OCI-LY7 (cell line): ENCODE results near the gene PSME3IP1. TPM values are rescaled to one million over a fixed set of nuclear protein-coding genes. Genes with fewer than 3 reads are reported as not detected.

ENCODE experiments used
- BruUV-seq: library from RNA; stranded (reverse); fragments of 400-500 nt; replicated peaks from 2 replicates; lab custom pipeline; 2021; lab: Mats Ljungman, UMichigan
- CTCF ChIA-PET: fragments of 300-600 bp; sonication (Branson Sonifier 250); formaldehyde crosslinking; loops from one replicate; lab custom pipeline; 2022; ENCODE audit warnings: antibody characterized with exemption; ENCODE audit not compliant: unreplicated experiment; lab: Charles Lee
- POLR2A ChIA-PET: fragments of 300-600 bp; sonication (Branson Sonifier 250); formaldehyde crosslinking; loops from one replicate; lab custom pipeline; 2022; ENCODE audit warnings: antibody characterized with exemption; lab: Charles Lee
- DNase-seq: peaks from one replicate; pipeline ENCODE4 v3.0.0-alpha.2; 2015; ENCODE audit warnings: low spot score
- H2AFZ ChIP-seq: fragments of 200-600 bp; sonication (generic), shearing (Covaris generic); 2 replicates; pipeline ENCODE4 v1.6.1; 2014; ENCODE audit warnings: mild to moderate bottlenecking, antibody characterized with exemption, low read length, moderate library complexity
- H3K27ac ChIP-seq: fragments of 200-600 bp; sonication (generic); 2 replicates; pipeline ENCODE4 v1.5.1; 2014; ENCODE audit warnings: mixed run types, low read depth, mild to moderate bottlenecking, moderate library complexity, low read length, inconsistent platforms; ENCODE audit not compliant: poor library complexity, severe bottlenecking
- H3K36me3 ChIP-seq: fragments of 200-600 bp; sonication (generic); 2 replicates; pipeline ENCODE4 v1.6.1; 2014; ENCODE audit warnings: mild to moderate bottlenecking, antibody characterized with exemption, low read length, moderate library complexity, mixed read lengths; ENCODE audit not compliant: insufficient read depth
- H3K4me1 ChIP-seq: fragments of 200-600 bp; sonication (generic); 2 replicates; pipeline ENCODE4 v1.5.1; 2014; ENCODE audit warnings: mild to moderate bottlenecking, low read length; ENCODE audit not compliant: insufficient read depth, poor library complexity, severe bottlenecking
- H3K4me2 ChIP-seq: fragments of 200-600 bp; sonication (generic); 2 replicates; pipeline ENCODE4 v1.6.1; 2014; ENCODE audit warnings: mild to moderate bottlenecking, low read length
- H3K4me3 ChIP-seq: fragments of 200-600 bp; sonication (generic); 2 replicates; pipeline ENCODE4 v1.5.1; 2014; ENCODE audit warnings: mild to moderate bottlenecking, low read depth, low read length; ENCODE audit not compliant: poor library complexity, severe bottlenecking
- H3K79me2 ChIP-seq: fragments of 200-600 bp; sonication (generic); 2 replicates; pipeline ENCODE4 v1.6.1; 2016; ENCODE audit warnings: low read depth, mild to moderate bottlenecking, low read length, moderate library complexity, mixed read lengths; ENCODE audit not compliant: insufficient read depth
- H3K9me2 ChIP-seq: fragments of 200-600 bp; sonication (generic); 2 replicates; pipeline ENCODE4 v1.6.1; 2016; ENCODE audit warnings: mild to moderate bottlenecking, low read length, mixed read lengths; ENCODE audit not compliant: insufficient read depth
- H3K9me3 ChIP-seq: fragments of 200-600 bp; sonication (generic); 2 replicates; pipeline ENCODE4 v1.6.1; 2014; ENCODE audit warnings: mild to moderate bottlenecking, mixed run types, low read length, mixed read lengths
- H4K20me1 ChIP-seq: fragments of 200-600 bp; sonication (generic); 2 replicates; pipeline ENCODE4 v1.6.1; 2014; ENCODE audit warnings: mild to moderate bottlenecking, antibody characterized with exemption, low read length, moderate library complexity, mixed read lengths; ENCODE audit not compliant: insufficient read depth
- CTCF ChIP-seq: fragments of 200-600 bp; sonication (generic); conservative IDR thresholded peaks from 2 replicates; pipeline ENCODE4 v1.5.1; 2014; ENCODE audit warnings: mild to moderate bottlenecking, antibody characterized with exemption, low read length, moderate library complexity, mixed read lengths
- EZH2phosphoT487 ChIP-seq: fragments of 200-600 bp; sonication (generic); IDR thresholded peaks from 2 replicates; pipeline ENCODE4 v1.6.1; 2018; ENCODE audit warnings: low read depth, borderline replicate concordance, mild to moderate bottlenecking, mixed run types, antibody characterized with exemption, low read length, moderate library complexity, mixed read lengths
- intact Hi-C: fragments of 100-400 bp; cut with micrococcal nuclease; formaldehyde crosslinking; loops from one replicate; pipeline ENCODE4 v1.10.0; 2022; ENCODE audit not compliant: unreplicated experiment
- total RNA-seq, 2 experiments: library from RNA; depleted of rRNA in 1 of 2; stranded (reverse); fragments of >200 nt in 1 of 2; shearing (Covaris generic) in 1 of 2; gene quantifications; 2 replicates each; pipeline ENCODE4 v1.2.3, GENCODE V29; 2014 to 2022

PSME3IP1 gene
- total RNA-seq, 2 experiments from 2014 or later, result 89.5 to 152 TPM

GRCh38 chr16:57108432-57108831 lies 77.4 kb downstream of the PSME3IP1 start:
- Histone ChIP-seq H3K79me2 (no peaks in the 10 kb centered on the region), H3K36me3 (no peaks in the 10 kb centered on the region), H3K4me2 (no peak overlapping the region), H2AFZ (no peak overlapping the region), H3K9me2 (no peaks in the 10 kb centered on the region), H3K9me3 (no peaks in the 10 kb centered on the region), H3K27ac (no peak overlapping the region), H4K20me1 (no peaks in the 10 kb centered on the region), H3K4me1 (peaks cover 22% of the 10 kb centered on the region), H3K4me3 (no peak overlapping the region)
- ChIA-PET CTCF (no interaction called here), POLR2A (no interaction called here)
- no TSS peak for BruUV-seq
- TF ChIP-seq EZH2phosphoT487 (no peak), CTCF (no peak)
- DNase-seq, result no peak
- intact Hi-C loops, result no loop called here

GRCh38 chr16:57107321-57107922 lies 78.4 kb downstream of the PSME3IP1 start:
- no TSS peak for BruUV-seq
- CTCF ChIA-PET, result interaction anchor here (0.9 kb wide), 1 partner anchor 23 kb away, joined by 4 read pairs; no protein-coding TSS in a partner anchor
- H3K4me3 ChIP-seq, result no peak overlapping the region
- H3K27ac ChIP-seq, result no peak overlapping the region
- no peaks in the 10 kb centered on the region for H3K9me3 ChIP-seq
- H3K36me3 ChIP-seq, result no peaks in the 10 kb centered on the region
- no peaks in the 10 kb centered on the region for H3K79me2 ChIP-seq
- POLR2A ChIA-PET, result no interaction called here
- no peak overlapping the region for H2AFZ ChIP-seq
- no peaks in the 10 kb centered on the region for H4K20me1 ChIP-seq
- no peak for DNase-seq
- no peak overlapping the region for H3K4me2 ChIP-seq
- H3K4me1 ChIP-seq, result peaks cover 19% of the 10 kb centered on the region
- intact Hi-C loops, result no loop called here
- H3K9me2 ChIP-seq, result no peaks in the 10 kb centered on the region
- no peak for TF ChIP-seq CTCF
- no peak for TF ChIP-seq EZH2phosphoT487

GRCh38 chr16:57106767-57107166 lies 79.1 kb downstream of the PSME3IP1 start:
- DNase-seq, result no peak
- Histone ChIP-seq H3K4me2 (no peak overlapping the region), H3K27ac (no peak overlapping the region), H3K79me2 (no peaks in the 10 kb centered on the region), H3K9me3 (no peaks in the 10 kb centered on the region), H2AFZ (no peak overlapping the region), H3K9me2 (no peaks in the 10 kb centered on the region), H3K4me3 (no peak overlapping the region), H3K36me3 (no peaks in the 10 kb centered on the region), H3K4me1 (peaks cover 13% of the 10 kb centered on the region), H4K20me1 (no peaks in the 10 kb centered on the region)
- ChIA-PET POLR2A (no interaction called here), CTCF (interaction anchor here (0.9 kb wide), 1 partner anchor 23 kb away, joined by 4 read pairs; no protein-coding TSS in a partner anchor)
- intact Hi-C loops, result no loop called here
- TF ChIP-seq EZH2phosphoT487, result no peak
- 0 out of 2 replicates have a peak, but pooled peaks have one; percentile 2 for TF ChIP-seq CTCF
- BruUV-seq, result no TSS peak
